H1 (cell line): ENCODE results near the gene SLC9B2. TPM values are rescaled to one million over a fixed set of nuclear protein-coding genes. Genes with fewer than 3 reads are reported as not detected.

Source experiments
- CTCF ChIA-PET: fragments of 300-600 bp; sonication (Branson Sonifier 250); formaldehyde crosslinking; loops from one replicate; lab custom pipeline; 2021; ENCODE audit not compliant: partially characterized antibody; lab: Charles Lee
- POLR2A ChIA-PET: fragments of 300-600 bp; sonication (Branson Sonifier 250); formaldehyde crosslinking; loops from one replicate; lab custom pipeline; 2021; ENCODE audit warnings: inconsistent platforms; ENCODE audit not compliant: partially characterized antibody; lab: Charles Lee
- DNase-seq, 2 experiments: peaks; one replicate each; pipeline versions ENCODE4 v3.0.0 to v3.0.0-alpha.2; 2010 to 2022; ENCODE audit warnings: low spot score in 2 of 2, low read depth in 1 of 2, mixed read lengths in 1 of 2
- FAIRE-seq: peaks from 2 replicates; lab custom pipeline; 2011; peaks lifted over from hg19 to GRCh38; lab: Jason Lieb, UNC
- H2AFZ ChIP-seq: 2 replicates; pipeline ENCODE4 v1.8.1; 2012; ENCODE audit warnings: low read length, inconsistent platforms
- H2AK5ac ChIP-seq: 2 replicates; pipeline ENCODE4 v1.6.1; 2013; ENCODE audit warnings: low read depth, low read length
- H2BK120ac ChIP-seq: replicated peaks from 2 replicates; pipeline ENCODE3; 2013; ENCODE audit warnings: low read depth, low read length, inconsistent platforms
- H2BK12ac ChIP-seq: 2 replicates; pipeline ENCODE4 v1.6.1; 2013; ENCODE audit warnings: low read depth, low read length
- H2BK15ac ChIP-seq: 2 replicates; pipeline ENCODE4 v1.6.1; 2013; ENCODE audit warnings: low read length
- H2BK20ac ChIP-seq: 2 replicates; pipeline ENCODE4 v1.6.1; 2013; ENCODE audit warnings: low read length
- H2BK5ac ChIP-seq: 2 replicates; pipeline ENCODE4 v1.6.1; 2013; ENCODE audit warnings: low read depth, low read length
- H3K14ac ChIP-seq: 2 replicates; pipeline ENCODE4 v1.6.1; 2013; ENCODE audit warnings: inconsistent platforms; ENCODE audit not compliant: insufficient read length
- H3K18ac ChIP-seq: 2 replicates; pipeline ENCODE4 v1.6.1; 2013; ENCODE audit warnings: low read length; ENCODE audit errors: extremely low read depth
- H3K23ac ChIP-seq: 2 replicates; pipeline ENCODE4 v1.6.1; 2013; ENCODE audit warnings: inconsistent platforms; ENCODE audit not compliant: insufficient read length
- H3K23me2 ChIP-seq: 2 replicates; pipeline ENCODE4 v1.6.1; 2013; ENCODE audit warnings: low read depth, low read length
- H3K27ac ChIP-seq: 2 replicates; pipeline ENCODE4 v1.6.1; 2011; ENCODE audit warnings: low read depth, low read length, inconsistent platforms
- H3K27me3 ChIP-seq, 4 experiments: replicated peaks in 1 of 4; 1 replicate in 1 of 4; 2 replicates in 3 of 4; pipeline versions ENCODE4 v1.6.1 to v1.8.1; 2011 to 2013; ENCODE audit warnings: low read length in 3 of 4, mild to moderate bottlenecking in 3 of 4, inconsistent platforms in 2 of 4, mixed read lengths in 2 of 4, moderate library complexity in 1 of 4; ENCODE audit not compliant: control insufficient read depth in 3 of 4, insufficient read depth in 3 of 4; ENCODE audit errors: extremely low read depth in 1 of 4
- H3K36me3 ChIP-seq, 4 experiments: 2 replicates each; pipeline versions ENCODE4 v1.6.1 to v1.8.1; 2011 to 2013; ENCODE audit warnings: mild to moderate bottlenecking in 4 of 4, low read length in 3 of 4, moderate library complexity in 2 of 4, control low read depth in 1 of 4, inconsistent platforms in 1 of 4; ENCODE audit not compliant: insufficient read depth in 4 of 4, control insufficient read depth in 2 of 4
- H3K4ac ChIP-seq: replicated peaks from 2 replicates; pipeline ENCODE3; 2013; ENCODE audit warnings: low read length, low read depth, mixed read lengths, inconsistent platforms; ENCODE audit not compliant: insufficient read length
- H3K4me1 ChIP-seq, 4 experiments: replicated peaks in 1 of 4; 1 replicate in 1 of 4; 2 replicates in 3 of 4; pipeline versions ENCODE4 v1.6.1 to v1.8.1; 2011 to 2013; ENCODE audit warnings: low read length in 3 of 4, inconsistent platforms in 2 of 4, mixed read lengths in 1 of 4; ENCODE audit not compliant: insufficient read depth in 4 of 4, control insufficient read depth in 3 of 4
- H3K4me2 ChIP-seq, 2 experiments: 2 replicates each; pipeline versions ENCODE4 v1.6.1 to v1.8.1; 2011 to 2013; ENCODE audit warnings: low read depth in 2 of 2, low read length in 2 of 2, control low read depth in 1 of 2, inconsistent platforms in 1 of 2, mild to moderate bottlenecking in 1 of 2; ENCODE audit not compliant: insufficient read depth in 1 of 2
- H3K4me3 ChIP-seq, 4 experiments: fragments of 200-600, 300-600 bp in 1 of 4; sonication (generic), shearing (Covaris generic), sonication (Bioruptor Twin) in 1 of 4; 2 replicates each; pipeline versions ENCODE4 v1.5.1 to v1.8.1; 2011 to 2016; ENCODE audit warnings: low read length in 4 of 4, low read depth in 3 of 4, control low read depth in 2 of 4, inconsistent platforms in 2 of 4, mild to moderate bottlenecking in 2 of 4, mixed read lengths in 1 of 4, moderate library complexity in 1 of 4; ENCODE audit not compliant: insufficient read depth in 2 of 4; ENCODE audit errors: extremely low read depth in 1 of 4
- H3K56ac ChIP-seq: replicated peaks from 2 replicates; pipeline ENCODE3; 2013; ENCODE audit warnings: low read depth, mild to moderate bottlenecking, mixed read lengths, low read length, inconsistent platforms; ENCODE audit not compliant: insufficient read length
- H3K79me1 ChIP-seq: 2 replicates; pipeline ENCODE4 v1.6.1; 2013; ENCODE audit warnings: low read depth, low read length, control low read depth
- H3K79me2 ChIP-seq, 2 experiments: 2 replicates each; pipeline versions ENCODE4 v1.6.1 to v1.8.1; 2012 to 2013; ENCODE audit warnings: low read length in 2 of 2, mild to moderate bottlenecking in 2 of 2, inconsistent platforms in 1 of 2; ENCODE audit not compliant: insufficient read depth in 2 of 2, control insufficient read depth in 1 of 2
- H3K9ac ChIP-seq, 4 experiments: replicated peaks in 1 of 4; 1 replicate in 1 of 4; 2 replicates in 3 of 4; pipeline versions ENCODE4 v1.6.1 to v1.8.1; 2011 to 2013; ENCODE audit warnings: low read depth in 3 of 4, low read length in 3 of 4, control low read depth in 2 of 4, mild to moderate bottlenecking in 2 of 4, moderate library complexity in 2 of 4, inconsistent platforms in 1 of 4; ENCODE audit errors: extremely low read depth in 1 of 4
- H3K9me3 ChIP-seq, 2 experiments: 2 replicates each; pipeline versions ENCODE4 v1.6.1 to v1.8.1; 2012 to 2013; ENCODE audit warnings: mild to moderate bottlenecking in 2 of 2, moderate library complexity in 2 of 2, control low read depth in 1 of 2, inconsistent platforms in 1 of 2, low read depth in 1 of 2, low read length in 1 of 2, mixed read lengths in 1 of 2; ENCODE audit not compliant: insufficient read depth in 2 of 2
- H4K20me1 ChIP-seq, 2 experiments: replicated peaks in 1 of 2; 2 replicates each; pipeline versions ENCODE3 to v1.8.1; 2011 to 2013; ENCODE audit warnings: inconsistent platforms in 2 of 2, low read length in 2 of 2, mild to moderate bottlenecking in 1 of 2; ENCODE audit not compliant: insufficient read depth in 2 of 2, control insufficient read depth in 1 of 2
- H4K5ac ChIP-seq: 2 replicates; pipeline ENCODE4 v1.6.1; 2013; ENCODE audit warnings: low read length, low read depth, mixed read lengths, inconsistent platforms; ENCODE audit not compliant: insufficient read length
- H4K8ac ChIP-seq: 2 replicates; pipeline ENCODE4 v1.8.0; 2013; ENCODE audit warnings: mild to moderate bottlenecking, moderate library complexity, low read length, inconsistent platforms; ENCODE audit not compliant: insufficient read depth; ENCODE audit errors: extremely low read depth
- H4K91ac ChIP-seq: replicated peaks from 2 replicates; pipeline ENCODE3; 2013; ENCODE audit warnings: low read length, mixed read lengths, inconsistent platforms; ENCODE audit not compliant: insufficient read length
- CBX8 ChIP-seq: fragments of 300-800, 300-1000 bp; sonication (generic); IDR thresholded peaks from 2 replicates; pipeline ENCODE4 v1.7.1; 2016; ENCODE audit warnings: low read depth, low read length, borderline replicate concordance
- CEBPB ChIP-seq: IDR thresholded peaks from 2 replicates; pipeline ENCODE4 v1.6.1; 2012; ENCODE audit warnings: low read depth, low read length
- WGBS, 2 experiments: shearing (Covaris generic) in 1 of 2; methylation state at CpG; one replicate each; pipeline versions ENCODE4 v1.1.6 to v1.1.7; 2013 to 2015; ENCODE audit warnings: low lambda C conversion rate in 2 of 2, mixed read lengths in 2 of 2, inconsistent platforms in 1 of 2, low coverage in 1 of 2, missing lambda C conversion rate in 1 of 2; ENCODE audit not compliant: insufficient replicate concordance in 2 of 2, insufficient coverage in 1 of 2, insufficient read length in 1 of 2; ENCODE audit errors: extremely low coverage in 1 of 2, missing lambda C conversion rate in 1 of 2; 5-methylcytosine and 5-hydroxymethylcytosine counted together
- polyA plus RNA-seq, 7 experiments: library from polyadenylated mRNA; depleted of rRNA in 3 of 7; stranded (reverse) in 5 of 7; unstranded in 2 of 7; fragments of >200 nt in 5 of 7; fragments of 200-250 nt in 2 of 7; gene quantifications; 1 replicate in 5 of 7; 2 replicates in 1 of 7; 4 replicates in 1 of 7; pipeline versions ENCODE4 v1.2.1 to v1.2.3, GENCODE V29; 2011 to 2013; ENCODE audit warnings: missing spikeins in 2 of 7, mixed read lengths in 2 of 7
- total RNA-seq: library from RNA; stranded (reverse); fragmentation: NEBNext Ultra II Directional; extraction: Animal tissue kit (Norgen Biotek cat#: 25700); gene quantifications from 2 replicates; pipeline ENCODE4 v1.2.1, GENCODE V29; 2021

SLC9B2 gene
- total and polyA plus RNA-seq, 2 of the 8 experiments (the other 6 are each of a cell fraction or from before 2014, with no cell fraction given) = 3.2 to 5.2 TPM

- Histone ChIP-seq H4K5ac (no peak overlapping the region), H4K91ac (no peak overlapping the region), H2BK120ac (no peak overlapping the region), H3K4ac (no peak overlapping the region), H3K79me2 (no peaks in the 10 kb centered on the region), H2BK15ac (no peak overlapping the region), H3K18ac (no peak overlapping the region), H3K4me2 (no peak overlapping the region), H3K4me1 (no peaks in the 10 kb centered on the region), H4K20me1 (no peaks in the 10 kb centered on the region), H2BK20ac (no peak overlapping the region), H3K9ac (no peak overlapping the region), H3K9me3 (no peaks in the 10 kb centered on the region), H3K27ac (no peak overlapping the region), H3K79me1 (no peaks in the 10 kb centered on the region; the same call in 1 of the 2 replicates), H2BK12ac (no peak overlapping the region), H3K27me3 (no peaks in the 10 kb centered on the region), H2AK5ac (no peak overlapping the region), H3K23me2 (no peaks in the 10 kb centered on the region), H3K14ac (no peak overlapping the region), H3K4me3 (no peak overlapping the region), H4K8ac (no peak overlapping the region), H3K56ac (no peak overlapping the region), H2BK5ac (no peak overlapping the region), H2AFZ (no peak overlapping the region), H3K23ac (no peak overlapping the region), H3K36me3 (no peaks in the 10 kb centered on the region)
- WGBS, 2 experiments = 87% methylated on average over 3 of the region's 3 CpGs; no CpG with 5 or more reads in 1 of the 2 experiments
- TF ChIP-seq CBX8 (no peak), CEBPB (0 out of 2 replicates have a peak, but pooled peaks have one; percentile 6)
- POLR2A ChIA-PET = interaction anchor here (0.7 kb wide), 1 partner anchor 28 kb away, joined by 3 read pairs; no protein-coding TSS in a partner anchor
- DNase-seq (no peak), FAIRE-seq (no peak)
- CTCF ChIA-PET = interaction anchor here (0.6 to 1.1 kb wide), 2 partner anchors 10 to 430 kb away, joined by 3 to 6 read pairs; no protein-coding TSS in a partner anchor
Observed at GRCh38 chr4:103054030-103054429, 22.5 kb downstream of the SLC9B2 start.
